Stromal cell of bone marrow (primary cell): ENCODE results near the gene FBXO5.
A peak's percentile ranks its signal among the peaks of the same experiment; 100 is the strongest.
"Not testable (repeated sequence)": the region's sequence is repeated elsewhere in the genome, so short reads cannot be mapped to it uniquely, and the experiment has no call there.

ENCODE experiments used
- DNase-seq: peaks from one replicate; pipeline ENCODE4 v3.0.0-alpha.2; 2012; ENCODE audit warnings: low read depth

Gene FBXO5

GRCh38 chr6:152986978-152987377 lies 4.1 kb upstream of the FBXO5 start:
- DNase-seq: no peak

- not testable (repeated sequence) for DNase-seq
These were observed 2.5 kb upstream of the FBXO5 start for GRCh38 chr6:152985300-152985699.

- DNase-seq: no peak
These were observed 1.7 kb upstream of the FBXO5 start for GRCh38 chr6:152984513-152984872.

GRCh38 chr6:152983637-152984512 lies 1.0 kb upstream of the FBXO5 start:
- peak; percentile 77 for DNase-seq

GRCh38 chr6:152981989-152982903 lies 595 bp downstream of the FBXO5 start:
- DNase-seq: no peak

GRCh38 chr6:152981219-152981618 lies 1.6 kb downstream of the FBXO5 start:
- no peak for DNase-seq

GRCh38 chr6:152980656-152981055 lies 2.2 kb downstream of the FBXO5 start:
- no peak for DNase-seq

GRCh38 chr6:152979116-152979515 lies 3.7 kb downstream of the FBXO5 start:
- DNase-seq: no peak

GRCh38 chr6:152978058-152978457 lies 4.8 kb downstream of the FBXO5 start:
- no peak for DNase-seq

GRCh38 chr6:152977556-152977955 lies 5.3 kb downstream of the FBXO5 start:
- DNase-seq: no peak

GRCh38 chr6:152976749-152977148 lies 6.1 kb downstream of the FBXO5 start:
- DNase-seq: no peak

- no peak for DNase-seq
These were observed 7.5 kb downstream of the FBXO5 start for GRCh38 chr6:152975204-152975915.

- no peak for DNase-seq
These were observed 8.9 kb downstream of the FBXO5 start for GRCh38 chr6:152973916-152974315.

- no peak for DNase-seq
These were observed 13.0 kb downstream of the FBXO5 start for GRCh38 chr6:152969688-152970418.

GRCh38 chr6:152966168-152966894 lies 16.5 kb downstream of the FBXO5 start:
- not testable (repeated sequence) for DNase-seq

- no peak for DNase-seq
These were observed 23.5 kb downstream of the FBXO5 start for GRCh38 chr6:152959333-152959732.

- DNase-seq: no peak
These were observed 25.0 kb downstream of the FBXO5 start for GRCh38 chr6:152957796-152958195.

GRCh38 chr6:152954443-152954842 lies 28.4 kb downstream of the FBXO5 start:
- DNase-seq: no peak

- DNase-seq: peak; percentile 25
These were observed 29.9 kb downstream of the FBXO5 start for GRCh38 chr6:152952866-152953509.

GRCh38 chr6:152952045-152952444 lies 30.8 kb downstream of the FBXO5 start:
- no peak for DNase-seq
